Loucy (cell line): ENCODE results near the gene GCG.

Source experiments
- CTCF ChIP-seq: fragments of 200-600 bp; sonication (generic); conservative IDR thresholded peaks from 2 replicates; pipeline ENCODE4 v1.5.1; 2014; ENCODE audit warnings: mild to moderate bottlenecking, antibody characterized with exemption, low read length
- EZH2phosphoT487 ChIP-seq: fragments of 200-600 bp; IDR thresholded peaks from 2 replicates; pipeline ENCODE4 v1.6.1; 2018; ENCODE audit warnings: antibody characterized with exemption, mild to moderate bottlenecking, moderate library complexity, borderline replicate concordance

GRCh38 chr2:162185541-162186232, 33.6 kb upstream of the GCG start:
- TF ChIP-seq CTCF, result no peak
- no peak for TF ChIP-seq EZH2phosphoT487
